Measurements from ENCODE around the gene TAOK3. TPM values are rescaled to one million over a fixed set of nuclear protein-coding genes. Genes with fewer than 3 reads are reported as not detected.

The TAOK3 gene
- total RNA-seq, 1 donor = 34.5 TPM

GRCh38 chr12:118237908-118238307 is 134.8 kb downstream of the TAOK3 start:
- H3K4me3 ChIP-seq (ENCODE audit: low read depth, low read length) = no peak overlapping the region

GRCh38 chr12:118237052-118237665 is 135.5 kb downstream of the TAOK3 start:
- no peak for DNase-seq (ENCODE audit: low read depth)
- H3K4me3 ChIP-seq (ENCODE audit: low read depth, low read length) = no peak overlapping the region
- TF ChIP-seq CTCF (IDR thresholded peaks at IDR 0.05; ENCODE audit: insufficient read depth, low read depth, low read length) = no peak

More at GRCh38 chr12:118237908-118238307, 134.8 kb downstream of the TAOK3 start:
- TF ChIP-seq CTCF (IDR thresholded peaks at IDR 0.05; ENCODE audit: insufficient read depth, low read depth, low read length) = no peak
- peak; percentile 4 for DNase-seq (ENCODE audit: low read depth)

- H3K4me3 ChIP-seq (ENCODE audit: low read depth, low read length) = no peak overlapping the region
- DNase-seq (ENCODE audit: low read depth) = no peak
- TF ChIP-seq CTCF (IDR thresholded peaks at IDR 0.05; ENCODE audit: insufficient read depth, low read depth, low read length) = no peak
Measured at GRCh38 chr12:118220702-118221101, 152.0 kb downstream of the TAOK3 start.

- no peak overlapping the region for H3K4me3 ChIP-seq (ENCODE audit: low read depth, low read length)
- no peak for DNase-seq (ENCODE audit: low read depth)
- no peak for TF ChIP-seq CTCF (IDR thresholded peaks at IDR 0.05; ENCODE audit: insufficient read depth, low read depth, low read length)
Measured at GRCh38 chr12:118219772-118220171, 152.9 kb downstream of the TAOK3 start.

GRCh38 chr12:118219106-118219505 is 153.6 kb downstream of the TAOK3 start:
- H3K4me3 ChIP-seq (ENCODE audit: low read depth, low read length) = no peak overlapping the region
- DNase-seq (ENCODE audit: low read depth) = no peak
- TF ChIP-seq CTCF (IDR thresholded peaks at IDR 0.05; ENCODE audit: insufficient read depth, low read depth, low read length) = no peak

- DNase-seq (ENCODE audit: low read depth) = no peak
- no peak for TF ChIP-seq CTCF (IDR thresholded peaks at IDR 0.05; ENCODE audit: insufficient read depth, low read depth, low read length)
- H3K4me3 ChIP-seq (ENCODE audit: low read depth, low read length) = no peak overlapping the region
Measured at GRCh38 chr12:118213452-118213851, 159.3 kb downstream of the TAOK3 start.

GRCh38 chr12:118212606-118213005 is 160.1 kb downstream of the TAOK3 start:
- no peak for DNase-seq (ENCODE audit: low read depth)
- TF ChIP-seq CTCF (IDR thresholded peaks at IDR 0.05; ENCODE audit: insufficient read depth, low read depth, low read length) = no peak
- no peak overlapping the region for H3K4me3 ChIP-seq (ENCODE audit: low read depth, low read length)
